Pancreas (tissue), 10 donors: ENCODE data around the gene ANKDD1A. TPM values are rescaled to one million over a fixed set of nuclear protein-coding genes. Genes with fewer than 3 reads are reported as not detected.

Experiments used
- ATAC-seq, 4 donors: fragments of 200-7000 bp; cut with Tn5 transposase; one replicate each; pipeline versions ENCODE4 v1.8.0 to v1.9.1; 2020; ENCODE audit warnings: mild to moderate bottlenecking in 4 of 4, moderate library complexity in 4 of 4
- DNase-seq, 6 donors: peaks; one replicate each; pipeline ENCODE4 v3.0.0-alpha.2; 2020
- FAIRE-seq: peaks from 2 replicates; lab custom pipeline; 2012; peaks lifted over from hg19 to GRCh38; lab: Jason Lieb, UNC
- H3K27ac ChIP-seq, 4 donors: fragments of 200-600 bp; sonication (generic); 1 replicate in 3 of 4; 2 replicates in 1 of 4; pipeline versions ENCODE4 v1.5.0 to v1.8.0; 2020
- H3K27me3 ChIP-seq, 4 donors: fragments of 200-600 bp; one replicate each; pipeline ENCODE4 v1.8.0; 2021
- H3K36me3 ChIP-seq, 3 donors: fragments of 200-600 bp; sonication (generic) in 1 of 3; one replicate each; pipeline versions ENCODE4 v1.5.0 to v1.8.0; 2020 to 2021
- H3K4me1 ChIP-seq, 3 donors: fragments of 200-600 bp; one replicate each; pipeline ENCODE4 v1.8.0; 2021
- H3K4me3 ChIP-seq, 4 donors: fragments of 200-600 bp; sonication (generic) in 2 of 4; one replicate each; pipeline versions ENCODE4 v1.5.0 to v1.8.0; 2020 to 2021
- H3K9me3 ChIP-seq, 4 donors: fragments of 200-600 bp; one replicate each; pipeline ENCODE4 v1.8.0; 2021
- WGBS, 2 donors: extraction: QIAGEN DNeasy Blood & Tissue Kit; methylation state at CpG; one replicate each; pipeline ENCODE4 v1.1.7; 2013; 5-methylcytosine and 5-hydroxymethylcytosine counted together
- intact Hi-C, 3 donors: fragments of 100-400 bp; cut with DNase I; formaldehyde crosslinking; loops; one replicate each; pipeline versions ENCODE4 v1.11.1 to v1.14.2; 2022
- polyA plus RNA-seq, 2 donors: library from polyadenylated mRNA; stranded (reverse); fragments of 200-250 nt; gene quantifications; one replicate each; pipeline ENCODE4 v1.2.3, GENCODE V29; 2013
- total RNA-seq, 6 donors: library from RNA; stranded (reverse); fragmentation: NEBNext Ultra II Directional in 4 of 6; extraction: Animal tissue kit (Norgen Biotek cat#: 25700) in 4 of 6; gene quantifications; one replicate each; pipeline versions ENCODE4 v1.2.1 to v1.2.4, GENCODE V29; 2021 to 2023
- TF ChIP-seq, protein P1 (sequence below), 4 donors: fragments of 200-600 bp; sonication (generic) in 3 of 4; IDR thresholded peaks; one replicate each; pipeline versions ENCODE4 v1.5.0 to v1.8.0; 2021; ENCODE audit warnings: antibody characterized with exemption in 4 of 4
- donor health status: healthy with polysubstance abuse.
- donor health status: DM: no; HTN: no; CAD: no; lungs with moderate emphysema.
- donor health status: DM: no; HTN: no; CAD: no.
- donor health status: control.
- donor health status: control.
- donor health status: Bipolar disorder and iron deficiency.
- donor health status: DM: yes; HTN: yes; CAD: no.
- donor health status: DM: no; HTN: no; CAD: no.
- donor health status: DM: no; HTN: no; CAD: no.
- donor health status: DM: yes; HTN: yes; CAD: no.

The ANKDD1A gene
- total and polyA plus RNA-seq, 8 donors: 2.0 to 4.9 (median 3.8) TPM

DNA sequence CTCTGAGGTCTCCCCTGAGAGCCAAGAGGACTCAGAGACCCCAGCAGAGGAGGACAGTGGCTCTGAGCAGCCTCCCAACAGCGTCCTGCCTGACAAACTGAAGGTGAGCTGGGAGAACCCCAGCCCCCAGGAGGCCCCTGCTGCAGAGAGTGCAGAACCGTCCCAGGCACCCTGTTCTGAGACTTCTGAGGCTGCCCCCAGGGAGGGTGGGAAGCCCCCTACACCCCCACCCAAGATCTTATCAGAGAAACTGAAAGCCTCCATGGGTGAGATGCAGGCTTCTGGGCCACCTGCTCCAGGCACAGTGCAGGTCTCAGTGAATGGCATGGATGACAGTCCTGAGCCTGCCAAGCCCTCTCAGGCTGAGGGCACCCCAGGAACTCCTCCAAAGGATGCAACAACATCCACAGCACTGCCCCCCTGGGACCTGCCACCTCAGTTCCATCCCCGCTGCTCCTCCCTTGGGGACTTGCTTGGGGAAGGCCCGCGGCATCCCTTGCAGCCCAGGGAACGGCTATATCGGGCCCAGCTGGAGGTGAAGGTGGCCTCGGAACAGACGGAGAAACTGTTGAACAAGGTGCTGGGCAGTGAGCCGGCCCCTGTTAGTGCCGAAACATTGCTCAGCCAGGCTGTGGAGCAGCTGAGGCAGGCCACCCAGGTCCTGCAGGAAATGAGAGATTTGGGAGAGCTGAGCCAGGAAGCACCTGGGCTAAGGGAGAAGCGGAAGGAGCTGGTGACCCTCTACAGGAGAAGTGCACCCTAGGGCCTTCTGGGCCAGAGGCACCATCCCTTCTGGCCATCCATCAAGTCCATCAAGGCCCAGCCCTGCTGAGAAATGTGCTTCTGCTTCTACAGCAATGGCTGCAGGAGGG is 46.3 kb upstream of the ANKDD1A start:
- Histone ChIP-seq H3K9me3 (no peaks in the 10 kb centered on the region), H3K4me1 (no peaks in the 10 kb centered on the region), H3K36me3 (no peaks in the 10 kb centered on the region), H3K27ac (no peak overlapping the region), H3K4me3 (no peak overlapping the region), H3K27me3 (no peaks in the 10 kb centered on the region)
- FAIRE-seq: no peak
- ATAC-seq: no peak
- intact Hi-C loops: no loop called here
- no peak for DNase-seq
- TF ChIP-seq, protein P1, sequence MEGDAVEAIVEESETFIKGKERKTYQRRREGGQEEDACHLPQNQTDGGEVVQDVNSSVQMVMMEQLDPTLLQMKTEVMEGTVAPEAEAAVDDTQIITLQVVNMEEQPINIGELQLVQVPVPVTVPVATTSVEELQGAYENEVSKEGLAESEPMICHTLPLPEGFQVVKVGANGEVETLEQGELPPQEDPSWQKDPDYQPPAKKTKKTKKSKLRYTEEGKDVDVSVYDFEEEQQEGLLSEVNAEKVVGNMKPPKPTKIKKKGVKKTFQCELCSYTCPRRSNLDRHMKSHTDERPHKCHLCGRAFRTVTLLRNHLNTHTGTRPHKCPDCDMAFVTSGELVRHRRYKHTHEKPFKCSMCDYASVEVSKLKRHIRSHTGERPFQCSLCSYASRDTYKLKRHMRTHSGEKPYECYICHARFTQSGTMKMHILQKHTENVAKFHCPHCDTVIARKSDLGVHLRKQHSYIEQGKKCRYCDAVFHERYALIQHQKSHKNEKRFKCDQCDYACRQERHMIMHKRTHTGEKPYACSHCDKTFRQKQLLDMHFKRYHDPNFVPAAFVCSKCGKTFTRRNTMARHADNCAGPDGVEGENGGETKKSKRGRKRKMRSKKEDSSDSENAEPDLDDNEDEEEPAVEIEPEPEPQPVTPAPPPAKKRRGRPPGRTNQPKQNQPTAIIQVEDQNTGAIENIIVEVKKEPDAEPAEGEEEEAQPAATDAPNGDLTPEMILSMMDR (IDR thresholded peaks at IDR 0.05): no peak
- WGBS, 2 donors: 88 to 92% methylated on average over 12 of the region's 12 CpGs

GRCh38 chr15:64865998-64866520 is 45.6 kb upstream of the ANKDD1A start:
- no peaks in the 10 kb centered on the region for H3K9me3 ChIP-seq
- no peaks in the 10 kb centered on the region for H3K27me3 ChIP-seq
- intact Hi-C loops: no loop called here
- ATAC-seq: peak in 1 of 4 donors; percentile 18
- FAIRE-seq: no peak
- DNase-seq: no peak
- no peaks in the 10 kb centered on the region for H3K4me1 ChIP-seq
- no peaks in the 10 kb centered on the region for H3K36me3 ChIP-seq
- no peak overlapping the region for H3K27ac ChIP-seq
- WGBS, 2 donors: 66 to 75% methylated on average over 5 to 6 of the region's 6 CpGs
- no peak overlapping the region for H3K4me3 ChIP-seq
- TF ChIP-seq, protein P1 (IDR thresholded peaks at IDR 0.05): no peak

- intact Hi-C loops: no loop called here
- no peak for DNase-seq
- H3K27ac ChIP-seq: no peak overlapping the region
- TF ChIP-seq, protein P1 (IDR thresholded peaks at IDR 0.05): no peak
- FAIRE-seq: no peak
- H3K4me1 ChIP-seq: no peaks in the 10 kb centered on the region
- H3K36me3 ChIP-seq: no peaks in the 10 kb centered on the region
- no peaks in the 10 kb centered on the region for H3K27me3 ChIP-seq
- no peaks in the 10 kb centered on the region for H3K9me3 ChIP-seq
- H3K4me3 ChIP-seq: no peak overlapping the region
- ATAC-seq: no peak
Measured at GRCh38 chr15:64869501-64869900, 42.2 kb upstream of the ANKDD1A start.

- FAIRE-seq: no peak
- TF ChIP-seq, protein P1 (IDR thresholded peaks at IDR 0.05): no peak
- H3K4me1 ChIP-seq: no peaks in the 10 kb centered on the region
- H3K36me3 ChIP-seq: no peaks in the 10 kb centered on the region
- WGBS, 2 donors: 83 to 87% methylated on average over 9 of the region's 9 CpGs
- no peak overlapping the region for H3K4me3 ChIP-seq
- H3K27ac ChIP-seq: no peak overlapping the region
- no peak for DNase-seq
- H3K27me3 ChIP-seq: no peaks in the 10 kb centered on the region
- H3K9me3 ChIP-seq: no peaks in the 10 kb centered on the region
- intact Hi-C loops: no loop called here
- ATAC-seq: no peak
Measured at GRCh38 chr15:64870353-64870752, 41.3 kb upstream of the ANKDD1A start.
